IPS-15b (cell line): ENCODE data around the gene SMAD3.

ENCODE experiments used
- H3K27me3 ChIP-seq: one replicate; pipeline ENCODE4 v1.6.1; 2013; ENCODE audit warnings: low read length; ENCODE audit not compliant: control insufficient read depth, insufficient read depth
- H3K36me3 ChIP-seq: one replicate; pipeline ENCODE4 v1.6.1; 2013; ENCODE audit warnings: low read length; ENCODE audit not compliant: control insufficient read depth, insufficient read depth
- H3K4me1 ChIP-seq: one replicate; pipeline ENCODE4 v1.6.1; 2013; ENCODE audit warnings: mild to moderate bottlenecking, low read length; ENCODE audit not compliant: control insufficient read depth, insufficient read depth
- H3K4me3 ChIP-seq: one replicate; pipeline ENCODE4 v1.5.1; 2013; ENCODE audit warnings: low read depth, low read length
- H3K9ac ChIP-seq: one replicate; pipeline ENCODE4 v1.6.1; 2013; ENCODE audit warnings: low read depth, mild to moderate bottlenecking, low read length
- H3K9me3 ChIP-seq: one replicate; pipeline ENCODE4 v1.6.1; 2013; ENCODE audit warnings: mild to moderate bottlenecking, low read length; ENCODE audit not compliant: control insufficient read depth, insufficient read depth

Gene SMAD3

DNA sequence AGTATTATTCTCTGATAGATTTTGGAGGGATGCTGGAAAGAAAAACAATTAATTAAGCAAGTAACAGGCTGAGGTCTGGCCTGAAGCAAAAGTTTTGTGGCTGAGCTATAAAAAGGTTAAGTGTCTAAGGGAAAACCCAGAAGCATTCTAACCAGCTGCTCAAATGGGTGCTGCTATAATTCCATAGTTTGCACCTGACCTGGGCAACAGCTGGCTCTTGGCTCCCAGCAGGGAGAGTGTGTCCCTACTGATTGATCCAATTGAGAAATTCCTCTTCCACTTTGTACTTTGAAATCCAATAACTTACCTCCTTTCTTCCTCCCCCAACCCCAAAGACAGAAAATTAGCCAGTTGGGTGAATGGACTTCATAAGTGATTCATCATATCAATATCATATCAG is 27.7 kb upstream of the SMAD3 start:
- H3K9ac ChIP-seq, result no peak overlapping the region
- H3K4me1 ChIP-seq, result peaks cover 22% of the 10 kb centered on the region
- no peaks in the 10 kb centered on the region for H3K9me3 ChIP-seq
- H3K27me3 ChIP-seq, result peaks cover 21% of the 10 kb centered on the region
- no peak overlapping the region for H3K4me3 ChIP-seq
- no peaks in the 10 kb centered on the region for H3K36me3 ChIP-seq

DNA sequence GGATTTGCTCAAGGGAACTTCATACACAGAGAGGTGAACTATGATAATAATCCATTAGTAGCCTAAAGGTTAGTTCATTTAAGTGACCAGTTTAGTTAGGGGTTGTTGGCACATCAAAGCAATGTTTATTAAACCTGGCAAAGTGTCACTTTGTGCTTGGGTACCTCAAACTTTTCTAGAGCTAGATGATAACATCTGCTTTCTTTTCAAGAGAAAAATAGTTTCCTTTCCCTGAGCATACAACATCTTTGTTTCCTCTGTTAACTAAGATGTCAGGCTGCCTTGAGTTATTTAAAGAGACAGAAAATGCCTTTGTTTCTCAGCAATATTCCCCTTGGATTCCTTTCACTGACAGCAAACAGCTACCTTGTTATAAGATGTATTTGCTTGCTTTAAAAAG is 26.7 kb upstream of the SMAD3 start:
- H3K4me1 ChIP-seq, result peaks cover 22% of the 10 kb centered on the region

DNA sequence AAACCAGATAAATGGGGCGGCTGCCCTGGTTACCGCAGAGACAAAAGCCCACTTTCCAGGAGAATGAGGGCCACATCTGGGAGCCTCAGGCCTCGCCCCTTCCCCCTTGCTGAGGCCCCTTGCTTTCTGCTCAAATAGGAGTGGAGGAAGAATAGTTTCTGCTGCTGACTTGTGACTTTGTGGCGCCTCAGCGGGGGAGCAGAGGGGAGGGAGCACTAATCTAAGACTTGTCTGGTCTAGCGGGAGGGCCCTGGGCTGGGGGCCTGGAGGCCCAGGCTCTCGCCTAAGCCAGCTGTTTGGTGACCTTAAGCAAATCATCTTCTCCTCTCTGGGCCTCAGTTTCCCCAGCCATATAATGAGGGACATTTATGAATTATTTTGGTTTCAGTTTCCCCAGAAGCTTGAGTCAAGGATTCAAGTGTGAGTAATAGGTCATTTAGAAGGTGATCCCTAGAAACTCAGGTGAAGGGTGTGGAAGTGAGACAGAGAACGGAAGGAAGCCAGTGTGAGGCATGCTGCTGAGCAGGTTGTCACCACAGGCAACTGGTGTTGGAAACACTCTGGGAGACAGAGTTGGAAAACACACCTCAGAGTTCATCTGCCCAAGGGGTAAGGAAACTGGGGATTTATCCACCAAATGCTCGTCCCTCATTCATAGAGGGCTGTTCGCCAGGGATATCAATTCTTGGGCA is 25.9 kb upstream of the SMAD3 start:
- Histone ChIP-seq H3K4me1 (peaks cover 20% of the 10 kb centered on the region), H3K36me3 (no peaks in the 10 kb centered on the region), H3K9ac (peak overlapping the region; percentile 13), H3K9me3 (no peaks in the 10 kb centered on the region), H3K27me3 (peaks cover 6% of the 10 kb centered on the region), H3K4me3 (no peak overlapping the region)

More for the DNA sequence above, 26.7 kb upstream of the SMAD3 start:
- no peaks in the 10 kb centered on the region for H3K9me3 ChIP-seq
- H3K27me3 ChIP-seq, result peaks cover 13% of the 10 kb centered on the region
- no peak overlapping the region for H3K4me3 ChIP-seq
- no peaks in the 10 kb centered on the region for H3K36me3 ChIP-seq
- no peak overlapping the region for H3K9ac ChIP-seq

- H3K27me3 ChIP-seq, result no peaks in the 10 kb centered on the region
- H3K4me3 ChIP-seq, result no peak overlapping the region
- H3K36me3 ChIP-seq, result no peaks in the 10 kb centered on the region
- H3K9ac ChIP-seq, result no peak overlapping the region
- H3K4me1 ChIP-seq, result peaks cover 16% of the 10 kb centered on the region
- no peaks in the 10 kb centered on the region for H3K9me3 ChIP-seq
These were observed 25.1 kb upstream of the SMAD3 start for GRCh38 chr15:67040277-67040676.

DNA sequence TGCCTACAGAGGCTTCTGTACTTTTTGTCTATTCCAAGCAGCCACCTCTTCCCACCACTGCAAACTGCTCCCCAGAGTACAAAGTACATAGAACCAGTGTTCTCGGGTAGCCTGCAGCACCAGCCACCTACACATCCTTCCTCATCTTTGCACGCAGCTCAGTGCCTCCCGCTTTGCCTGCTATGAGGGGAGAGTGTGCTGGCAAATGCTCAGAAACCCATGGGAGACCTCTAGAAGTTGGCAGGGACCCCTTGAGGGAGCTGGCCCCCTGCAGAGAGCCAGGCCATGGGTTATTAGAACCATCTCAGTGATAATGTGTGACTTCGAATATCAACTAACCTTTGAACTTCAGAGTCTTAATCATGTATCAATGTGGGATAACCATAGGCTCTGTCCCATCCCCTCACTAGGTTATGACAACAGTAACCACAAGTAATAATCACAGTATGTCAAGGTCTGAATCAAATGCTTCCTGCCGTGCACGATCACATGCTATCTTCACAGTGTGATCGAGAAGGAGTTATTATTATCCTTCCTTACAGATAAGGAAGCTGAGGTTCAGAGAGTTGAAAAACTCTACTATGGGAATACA is 22.8 kb upstream of the SMAD3 start:
- peaks cover 16% of the 10 kb centered on the region for H3K4me1 ChIP-seq
- H3K36me3 ChIP-seq, result no peaks in the 10 kb centered on the region
- H3K27me3 ChIP-seq, result no peaks in the 10 kb centered on the region
- no peak overlapping the region for H3K9ac ChIP-seq
- no peaks in the 10 kb centered on the region for H3K9me3 ChIP-seq
- no peak overlapping the region for H3K4me3 ChIP-seq

DNA sequence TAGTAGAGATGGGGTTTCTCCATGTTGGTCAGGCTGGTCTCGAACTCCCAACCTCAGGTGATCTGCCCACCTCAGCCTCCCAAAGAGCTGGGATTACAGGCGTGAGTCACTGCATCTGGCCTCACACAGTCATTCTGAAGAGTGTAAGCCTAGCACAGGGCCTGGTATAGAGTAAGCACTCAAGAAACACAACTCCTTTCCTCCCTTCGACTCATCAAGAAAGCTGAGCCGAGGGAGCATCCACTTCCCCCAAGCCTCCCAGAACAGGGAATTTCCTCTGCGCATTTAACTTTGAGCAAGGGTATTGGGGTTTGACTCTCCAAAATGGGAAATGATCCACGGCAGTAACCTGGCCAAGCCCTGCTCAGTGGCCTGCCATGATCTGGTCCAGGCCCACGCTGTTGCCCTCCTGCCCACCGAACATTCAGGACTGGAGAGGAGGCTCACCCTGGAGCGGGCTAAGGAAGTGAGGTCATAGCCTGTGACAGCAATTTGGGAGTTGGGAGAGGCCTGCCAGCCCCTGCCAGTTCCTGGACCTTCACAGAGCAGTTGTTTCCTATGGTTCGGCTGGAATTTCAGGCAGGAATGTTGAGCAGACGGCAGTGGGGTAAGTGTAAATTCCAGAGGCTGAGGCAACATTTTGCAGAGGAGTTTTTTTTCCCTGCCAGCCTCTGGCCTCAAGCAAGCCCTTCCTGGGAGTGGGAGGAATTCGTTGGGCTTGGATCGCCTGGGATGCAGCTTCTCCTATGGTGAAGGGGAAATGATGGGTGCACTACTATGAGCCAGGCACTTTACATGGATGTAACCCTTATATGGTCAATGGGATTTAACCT is 21.2 kb upstream of the SMAD3 start:
- H3K4me1 ChIP-seq, result peaks cover 10% of the 10 kb centered on the region
- H3K36me3 ChIP-seq, result no peaks in the 10 kb centered on the region
- no peaks in the 10 kb centered on the region for H3K27me3 ChIP-seq
- no peak overlapping the region for H3K4me3 ChIP-seq
- H3K9ac ChIP-seq, result no peak overlapping the region
- no peaks in the 10 kb centered on the region for H3K9me3 ChIP-seq

DNA sequence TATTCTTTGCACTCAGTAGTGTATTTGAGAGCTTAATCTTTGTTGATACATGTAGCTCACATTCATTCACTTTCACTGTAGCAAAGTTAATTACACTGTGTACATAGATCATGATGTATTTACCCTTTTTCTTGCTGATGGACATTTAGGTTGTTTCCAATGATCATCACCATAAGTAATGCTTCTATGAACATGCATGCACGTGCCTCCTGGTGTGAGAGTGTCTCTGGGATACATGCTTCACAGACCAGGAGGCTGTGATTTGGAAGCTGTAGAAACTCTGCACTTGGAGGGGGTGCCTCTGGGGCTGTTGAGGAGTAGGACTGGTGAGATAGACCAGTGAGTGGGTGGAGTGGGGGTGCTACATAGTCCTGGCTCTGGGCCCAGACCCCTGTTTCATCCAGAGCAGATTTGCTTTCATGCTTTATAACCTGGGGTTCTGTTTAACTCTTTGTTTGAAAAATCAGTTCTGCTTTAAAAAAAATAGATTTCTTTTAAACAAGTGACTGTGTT is 18.2 kb upstream of the SMAD3 start:
- H3K4me3 ChIP-seq, result no peak overlapping the region
- H3K27me3 ChIP-seq, result no peaks in the 10 kb centered on the region
- no peak overlapping the region for H3K9ac ChIP-seq
- H3K4me1 ChIP-seq, result peaks cover 3% of the 10 kb centered on the region
- no peaks in the 10 kb centered on the region for H3K9me3 ChIP-seq
- H3K36me3 ChIP-seq, result no peaks in the 10 kb centered on the region

GRCh38 chr15:67048281-67049279 is 16.8 kb upstream of the SMAD3 start:
- Histone ChIP-seq H3K27me3 (no peaks in the 10 kb centered on the region), H3K4me3 (no peak overlapping the region), H3K36me3 (no peaks in the 10 kb centered on the region), H3K9me3 (no peaks in the 10 kb centered on the region), H3K9ac (no peak overlapping the region), H3K4me1 (peaks cover 3% of the 10 kb centered on the region)

DNA sequence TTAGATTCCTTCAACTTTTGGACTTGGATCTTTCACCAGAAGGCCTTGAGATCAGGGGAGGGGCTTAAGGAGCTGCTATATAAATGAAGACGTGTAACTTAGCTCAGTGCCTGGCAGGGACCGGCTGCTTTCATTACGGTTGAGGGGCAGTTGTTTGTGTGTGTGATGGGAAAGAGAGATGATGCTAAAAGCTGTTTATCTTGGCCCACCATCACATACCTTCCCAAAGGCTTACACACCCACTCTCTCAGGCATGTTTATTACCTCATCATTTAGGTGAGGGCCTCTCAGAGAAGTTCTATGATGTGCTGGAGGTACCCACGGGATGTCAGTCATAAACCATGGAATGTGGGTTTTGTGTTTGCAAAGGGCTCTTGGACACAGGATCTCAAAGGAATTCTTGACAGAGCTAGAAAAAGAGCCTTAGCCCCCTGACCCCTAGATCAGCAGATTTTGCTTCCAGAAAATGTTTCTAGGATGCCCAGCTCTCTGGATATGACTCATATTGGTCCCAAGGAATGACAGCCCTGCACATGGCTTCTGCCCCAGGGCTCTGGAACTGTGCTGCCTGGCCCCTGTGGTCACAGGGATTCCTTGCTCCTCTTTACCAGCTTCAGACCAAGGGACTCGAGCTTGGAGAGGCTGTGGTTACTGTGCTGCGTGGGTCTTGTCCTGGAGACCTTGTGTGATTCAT is 15.9 kb upstream of the SMAD3 start:
- H3K9me3 ChIP-seq, result no peaks in the 10 kb centered on the region
- no peak overlapping the region for H3K4me3 ChIP-seq
- no peaks in the 10 kb centered on the region for H3K36me3 ChIP-seq
- peaks cover 2% of the 10 kb centered on the region for H3K4me1 ChIP-seq
- no peak overlapping the region for H3K9ac ChIP-seq
- no peaks in the 10 kb centered on the region for H3K27me3 ChIP-seq

GRCh38 chr15:67050062-67050461 is 15.3 kb upstream of the SMAD3 start:
- Histone ChIP-seq H3K27me3 (no peaks in the 10 kb centered on the region), H3K9me3 (no peaks in the 10 kb centered on the region), H3K36me3 (no peaks in the 10 kb centered on the region), H3K4me3 (no peak overlapping the region), H3K4me1 (peaks cover 3% of the 10 kb centered on the region), H3K9ac (no peak overlapping the region)
